Endothelial cell of umbilical vein (primary cell): Measurements from ENCODE around the gene SRGAP3. TPM values are rescaled to one million over a fixed set of nuclear protein-coding genes. Genes with fewer than 3 reads are reported as not detected.

ENCODE experiments used
- BruUV-seq: library from RNA; stranded (reverse); fragments of 400-500 nt; replicated peaks from 2 replicates; lab custom pipeline; 2021; lab: Mats Ljungman, UMichigan
- CTCF ChIA-PET: fragments of 300-600, 350-600 bp; sonication (Branson Sonifier 250); formaldehyde crosslinking; loops from one replicate; lab custom pipeline; 2021; ENCODE audit warnings: antibody characterized with exemption, inconsistent platforms; lab: Charles Lee
- POLR2A ChIA-PET: fragments of 300-600, 350-600 bp; sonication (Branson Sonifier 250); formaldehyde crosslinking; loops from one replicate; lab custom pipeline; 2021; ENCODE audit warnings: antibody characterized with exemption, inconsistent platforms; lab: Charles Lee
- DNase-seq: peaks from one replicate; pipeline ENCODE4 v3.0.0-alpha.2; 2011; ENCODE audit warnings: low read depth, low spot score
- FAIRE-seq: peaks from 2 replicates; lab custom pipeline; 2011; peaks lifted over from hg19 to GRCh38; lab: Jason Lieb, UNC
- H2AFZ ChIP-seq: 2 replicates; pipeline ENCODE4 v1.6.0; 2012; ENCODE audit warnings: low read depth, low read length, control low read depth, inconsistent platforms
- H3K27ac ChIP-seq: 2 replicates; pipeline ENCODE4 v1.5.1; 2011; ENCODE audit warnings: low read depth, mild to moderate bottlenecking, control low read depth, low read length, moderate library complexity; ENCODE audit not compliant: insufficient read depth
- H3K27me3 ChIP-seq, 2 experiments: 2 replicates each; pipeline versions ENCODE4 v1.6.0 to v1.6.1; 2011; ENCODE audit warnings: low read length in 2 of 2, mixed read lengths in 1 of 2; ENCODE audit not compliant: control insufficient read depth in 2 of 2, insufficient read depth in 2 of 2
- H3K36me3 ChIP-seq, 2 experiments: 2 replicates in 1 of 2; 3 replicates in 1 of 2; pipeline ENCODE4 v1.5.1; 2011; ENCODE audit warnings: low read length in 2 of 2, mild to moderate bottlenecking in 1 of 2, moderate library complexity in 1 of 2; ENCODE audit not compliant: control insufficient read depth in 2 of 2, insufficient read depth in 2 of 2; ENCODE audit errors: extremely low read depth in 1 of 2
- H3K4me1 ChIP-seq: 3 replicates; pipeline ENCODE4 v1.5.1; 2011; ENCODE audit warnings: mild to moderate bottlenecking, low read length; ENCODE audit not compliant: control insufficient read depth, insufficient read depth; ENCODE audit errors: extremely low read depth
- H3K4me2 ChIP-seq: 2 replicates; pipeline ENCODE4 v1.6.1; 2011; ENCODE audit warnings: low read length, control low read depth, mixed read lengths; ENCODE audit not compliant: insufficient read depth
- H3K4me3 ChIP-seq, 3 experiments: fragments of 200-600 bp in 1 of 3; sonication (generic), shearing (Covaris generic) in 1 of 3; replicated peaks in 1 of 3; 2 replicates each; pipeline ENCODE4 v1.5.1; 2011 to 2016; ENCODE audit warnings: control low read depth in 3 of 3, low read length in 3 of 3, mild to moderate bottlenecking in 2 of 3, inconsistent platforms in 1 of 3, low read depth in 1 of 3, moderate library complexity in 1 of 3; ENCODE audit not compliant: insufficient read depth in 1 of 3
- H3K79me2 ChIP-seq: 2 replicates; pipeline ENCODE4 v1.6.0; 2012; ENCODE audit warnings: low read length, inconsistent platforms; ENCODE audit not compliant: control insufficient read depth, insufficient read depth
- H3K9ac ChIP-seq: replicated peaks from 2 replicates; pipeline ENCODE3; 2011; ENCODE audit warnings: low read length, control low read depth; ENCODE audit not compliant: insufficient read depth; ENCODE audit errors: extremely low read depth
- H3K9me1 ChIP-seq: replicated peaks from 3 replicates; pipeline ENCODE4 v1.6.0; 2011; ENCODE audit warnings: mild to moderate bottlenecking, low read length; ENCODE audit not compliant: control insufficient read depth, insufficient read depth; ENCODE audit errors: extremely low read depth
- H3K9me3 ChIP-seq: replicated peaks from 2 replicates; pipeline ENCODE4 v1.5.1; 2012; ENCODE audit warnings: low read length, inconsistent platforms; ENCODE audit not compliant: control insufficient read depth, insufficient read depth
- H4K20me1 ChIP-seq: replicated peaks from 2 replicates; pipeline ENCODE3; 2011; ENCODE audit warnings: mild to moderate bottlenecking, low read length; ENCODE audit not compliant: control insufficient read depth, insufficient read depth; ENCODE audit errors: extremely low read depth
- CTCF ChIP-seq, 2 donors: IDR thresholded peaks; 1 replicate in 1 of 2; 2 replicates in 1 of 2; pipeline ENCODE4 v1.5.1; 2011; ENCODE audit warnings: low read length in 2 of 2, mild to moderate bottlenecking in 2 of 2, moderate library complexity in 2 of 2, control low read depth in 1 of 2, inconsistent platforms in 1 of 2, low read depth in 1 of 2; ENCODE audit not compliant: insufficient read depth in 1 of 2; ENCODE audit errors: extremely low read depth in 1 of 2
- EZH2 ChIP-seq: IDR thresholded peaks from 2 replicates; pipeline ENCODE4 v1.6.1; 2012; ENCODE audit warnings: borderline replicate concordance, low read depth, mild to moderate bottlenecking, moderate library complexity, low read length, inconsistent platforms; ENCODE audit not compliant: severe bottlenecking
- FOS ChIP-seq: IDR thresholded peaks from 2 replicates; pipeline ENCODE4 v1.6.1; 2011; ENCODE audit warnings: mild to moderate bottlenecking, low read length, moderate library complexity, borderline replicate concordance; ENCODE audit not compliant: insufficient read depth
- GATA2 ChIP-seq: IDR thresholded peaks from 2 replicates; pipeline ENCODE4 v1.7.0; 2011; ENCODE audit warnings: low read depth, mild to moderate bottlenecking, moderate library complexity, mixed read lengths, low read length; ENCODE audit not compliant: insufficient read length, insufficient read depth
- JUN ChIP-seq: IDR thresholded peaks from 2 replicates; pipeline ENCODE4 v1.6.1; 2011; ENCODE audit warnings: borderline replicate concordance, low read depth; ENCODE audit not compliant: insufficient read length, insufficient read depth
- MAX ChIP-seq: IDR thresholded peaks from 2 replicates; pipeline ENCODE4 v1.6.1; 2011; ENCODE audit not compliant: insufficient read depth, insufficient read length
- MYC ChIP-seq: IDR thresholded peaks from one replicate; pipeline ENCODE4 v1.6.1; 2011; ENCODE audit warnings: mild to moderate bottlenecking, low read depth, low read length
- POLR2A ChIP-seq: IDR thresholded peaks from 2 replicates; pipeline ENCODE4 v1.6.1; 2012; ENCODE audit warnings: low read depth, mild to moderate bottlenecking, control low read depth, low read length
- POLR2AphosphoS5 ChIP-seq: IDR thresholded peaks from 2 replicates; pipeline ENCODE4 v1.6.1; 2012; ENCODE audit warnings: low read depth, mild to moderate bottlenecking, control low read depth, low read length, moderate library complexity; ENCODE audit not compliant: insufficient read depth
- dilution Hi-C: fragments of 300-500 bp; cut with MboI; formaldehyde crosslinking; loops from one replicate; pipeline ENCODE4 v1.15.0; 2019; ENCODE audit warnings: low sequenced_read_pairs; ENCODE audit not compliant: extremely low pct_ligation_motif_present
- intact Hi-C: fragments of 100-400 bp; cut with micrococcal nuclease; formaldehyde crosslinking; loops from one replicate; pipeline ENCODE4 v1.10.0; 2022
- polyA plus RNA-seq, 4 experiments: library from polyadenylated mRNA; depleted of rRNA in 3 of 4; stranded (reverse) in 3 of 4; unstranded in 1 of 4; fragments of >200 nt; gene quantifications; 2 replicates each; pipeline versions ENCODE4 v1.2.1 to v1.2.3, GENCODE V29; 2011 to 2012; ENCODE audit warnings: missing spikeins in 1 of 4
- total RNA-seq: library from RNA; stranded (reverse); gene quantifications from 2 replicates; pipeline ENCODE4 v1.2.3, GENCODE V29; 2021

SRGAP3 gene
- total and polyA plus RNA-seq, 2 donors (not counting 3 experiments of a cell fraction or from before 2014, with no cell fraction given): 0.06 TPM; not detected in 1

GRCh38 chr3:9070961-9071360 lies 178.5 kb downstream of the SRGAP3 start:
- Histone ChIP-seq H3K4me1 (no peaks in the 10 kb centered on the region), H3K27me3 (no peaks in the 10 kb centered on the region), H3K4me3 (no peak overlapping the region), H3K9me3 (no peaks in the 10 kb centered on the region), H3K9ac (no peak overlapping the region), H3K4me2 (no peak overlapping the region), H3K27ac (no peak overlapping the region), H3K79me2 (no peaks in the 10 kb centered on the region), H4K20me1 (no peaks in the 10 kb centered on the region), H2AFZ (no peak overlapping the region), H3K36me3 (no peaks in the 10 kb centered on the region), H3K9me1 (no peaks in the 10 kb centered on the region)
- intact Hi-C loops (no loop called here), dilution Hi-C loops (no loop called here)
- TF ChIP-seq EZH2 (no peak), JUN (no peak)
- no peak for FAIRE-seq
- ChIA-PET POLR2A (no interaction called here), CTCF (interaction anchor here (0.6 kb wide), 1 partner anchor 83 kb away, joined by 7 read pairs; no protein-coding TSS in a partner anchor)
- BruUV-seq: no TSS peak
- no peak for DNase-seq

- POLR2A ChIA-PET: no interaction called here
- TF ChIP-seq FOS (no peak), JUN (no peak), CTCF (IDR thresholded peaks at IDR 0.05; ENCODE audit: extremely low read depth in 1 of 2, insufficient read depth in 1 of 2, low read depth in 1 of 2, low read length in 2 of 2) (no peak), POLR2A (no peak), MAX (no peak), EZH2 (no peak), POLR2AphosphoS5 (no peak), GATA2 (no peak), MYC (no peak)
- Histone ChIP-seq H2AFZ (no peak overlapping the region), H3K27ac (no peak overlapping the region), H3K4me2 (no peak overlapping the region), H3K9me3 (no peaks in the 10 kb centered on the region), H3K79me2 (no peaks in the 10 kb centered on the region), H3K27me3 (no peaks in the 10 kb centered on the region), H3K4me1 (no peaks in the 10 kb centered on the region), H4K20me1 (no peaks in the 10 kb centered on the region), H3K9me1 (no peaks in the 10 kb centered on the region), H3K36me3 (no peaks in the 10 kb centered on the region), H3K9ac (no peak overlapping the region), H3K4me3 (no peak overlapping the region)
- dilution Hi-C loops (no loop called here), intact Hi-C loops (loop anchor here (5.0 kb wide), 1 partner anchor 232 kb away; no protein-coding TSS in a partner anchor)
- DNase-seq (no peak), FAIRE-seq (no peak)
- no TSS peak for BruUV-seq
- CTCF ChIA-PET: interaction anchor here (2.7 kb wide), 1 partner anchor 82 kb away, joined by 24 read pairs; no protein-coding TSS in a partner anchor
These were observed 179.5 kb downstream of the SRGAP3 start for GRCh38 chr3:9069971-9070370.
